Muscle of arm (tissue), 12 donors: ENCODE measurements around the gene EDA2R. TPM values are rescaled to one million over a fixed set of nuclear protein-coding genes. Genes with fewer than 3 reads are reported as not detected.

Experiments used
- DNase-seq: peaks from one replicate; pipeline ENCODE4 v3.0.0-alpha.2; 2013
- polyA plus RNA-seq, 12 donors: library from polyadenylated mRNA; unstranded; fragments of 120-200 nt; gene quantifications; one replicate each; pipeline ENCODE4 v1.2.1, GENCODE V29; 2013; ENCODE audit not compliant: insufficient read length in 12 of 12

EDA2R gene
- polyA plus RNA-seq, 12 donors = 2.9 to 14.4 (median 7.4) TPM; not detected in 1

DNA sequence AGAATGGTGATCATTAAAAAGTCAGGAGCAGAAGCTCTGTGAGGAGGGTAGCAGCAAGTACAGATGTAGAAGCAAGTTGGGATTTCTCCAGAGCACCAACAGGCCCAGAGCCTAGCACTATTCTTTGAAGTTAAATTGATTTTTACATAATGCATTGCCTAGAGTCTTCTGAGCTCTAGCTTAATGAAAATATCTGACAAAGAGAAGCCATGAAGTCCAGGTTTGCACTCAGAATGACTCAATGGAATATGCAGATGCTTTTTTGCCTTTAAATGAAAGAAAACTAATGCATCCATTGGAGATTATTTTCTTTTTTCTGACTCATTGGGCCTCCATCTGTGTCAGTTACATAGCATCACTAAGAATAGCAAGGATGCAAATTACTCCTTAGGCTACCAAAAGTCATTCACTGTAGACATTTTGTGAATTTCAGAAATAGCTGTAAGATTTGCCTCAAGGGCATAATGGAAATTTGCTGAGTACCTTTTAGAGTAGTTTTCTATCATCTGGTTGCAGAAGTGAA is 91.0 kb downstream of the EDA2R start:
- no peak for DNase-seq
